ENCODE data around the gene LAS1L. TPM values are rescaled to one million over a fixed set of nuclear protein-coding genes. Genes with fewer than 3 reads are reported as not detected.

The LAS1L gene
- polyA plus RNA-seq, 2 of the 4 experiments (the other 2 are of a cell fraction): 67.7 to 72.0 TPM

GRCh38 chrX:65502618-65503017 is 32.0 kb downstream of the LAS1L start (continued):
- TF ChIP-seq EP300 (IDR thresholded peaks at IDR 0.05): no peak
- TF ChIP-seq USF2 (IDR thresholded peaks at IDR 0.05): no peak

- ChIA-PET CTCF (no interaction called here), POLR2A (no interaction called here)
- Histone ChIP-seq H3K4me2 (no peak overlapping the region), H3K4me1 (no peaks in the 10 kb centered on the region), H3K4me3 (no peak overlapping the region), H3K27ac (no peak overlapping the region), H3K9me3 (no peaks in the 10 kb centered on the region)
- no peak for TF ChIP-seq PBX3 (IDR thresholded peaks at IDR 0.05)
- no peak for TF ChIP-seq PHF8 (IDR thresholded peaks at IDR 0.05; ENCODE audit: borderline replicate concordance, low read depth)
- no peak for TF ChIP-seq FOSL2 (IDR thresholded peaks at IDR 0.05)
- no peak for TF ChIP-seq FOSL2 (CRISPR knock-in tag; IDR thresholded peaks at IDR 0.05)
- TF ChIP-seq CBX2 (IDR thresholded peaks at IDR 0.05; ENCODE audit: borderline replicate concordance, low read depth): no peak
- ATAC-seq (no peak), FAIRE-seq (peak; percentile 91), DNase-seq (ENCODE audit: low read depth in 1 of 2, low spot score in 1 of 2) (no peak)
- WGBS (ENCODE audit: missing lambda C conversion rate): 90% methylated on average over 1 of the region's 1 CpG
Measured at GRCh38 chrX:65493431-65493830, 41.2 kb downstream of the LAS1L start.

GRCh38 chrX:65491620-65492019 is 43.0 kb downstream of the LAS1L start:
- ATAC-seq (no peak), FAIRE-seq (no peak), DNase-seq (ENCODE audit: low read depth in 1 of 2, low spot score in 1 of 2) (no peak)
- Histone ChIP-seq H3K9me3 (no peaks in the 10 kb centered on the region), H3K4me3 (no peak overlapping the region), H3K4me1 (no peaks in the 10 kb centered on the region), H3K27ac (no peak overlapping the region), H3K4me2 (no peak overlapping the region)
- CTCF ChIA-PET: no interaction called here
- WGBS (ENCODE audit: missing lambda C conversion rate): 50% methylated on average over 3 of the region's 3 CpGs
- POLR2A ChIA-PET: no interaction called here
- TF ChIP-seq CHD2 (IDR thresholded peaks at IDR 0.05; ENCODE audit: low read length, partially characterized antibody) (no peak), BHLHE40 (IDR thresholded peaks at IDR 0.05; ENCODE audit: low read depth, low read length) (no peak), BCL3 (IDR thresholded peaks at IDR 0.05) (no peak), CHD4 (IDR thresholded peaks at IDR 0.05; ENCODE audit: borderline replicate concordance) (no peak), RARB (CRISPR knock-in tag; IDR thresholded peaks at IDR 0.05) (no peak), POLR2AphosphoS2 (conservative IDR thresholded peaks at IDR 0.05; ENCODE audit: low read length) (no peak), RCOR1 (IDR thresholded peaks at IDR 0.05; ENCODE audit: low read depth, low read length) (no peak), HOXB13 (CRISPR knock-in tag; IDR thresholded peaks at IDR 0.05; ENCODE audit: low read depth) (no peak), KDM5A (IDR thresholded peaks at IDR 0.05) (no peak), NFE2L2 (conservative IDR thresholded peaks at IDR 0.05; ENCODE audit: low read length) (no peak), GATA3 (IDR thresholded peaks at IDR 0.05; ENCODE audit: borderline replicate concordance) (no peak), EHMT2 (IDR thresholded peaks at IDR 0.05; ENCODE audit: low read depth) (no peak), ESRRA (IDR thresholded peaks at IDR 0.05; ENCODE audit: borderline replicate concordance, low read length) (no peak), USF2 (IDR thresholded peaks at IDR 0.05) (no peak), HEYL (CRISPR knock-in tag; IDR thresholded peaks at IDR 0.05) (no peak), FOSL2 (IDR thresholded peaks at IDR 0.05) (no peak), FOSL2 (CRISPR knock-in tag; IDR thresholded peaks at IDR 0.05) (no peak), TP53 (CRISPR knock-in tag; IDR thresholded peaks at IDR 0.05) (no peak), TFCP2L1 (CRISPR knock-in tag; IDR thresholded peaks at IDR 0.05) (no peak)

All from A549 (cell line).